HEK293T (cell line): ENCODE measurements around the gene FUBP3.

Experiments used
- CTCF ChIA-PET: fragments of 350-600 bp; formaldehyde crosslinking; extraction: SDS; loops from one replicate; lab custom pipeline; 2021; ENCODE audit warnings: antibody characterized with exemption, inconsistent platforms; lab: Yijun Ruan, JAX
- POLR2A ChIA-PET: fragments of 350-600 bp; formaldehyde crosslinking; extraction: SDS; loops from one replicate; lab custom pipeline; 2020; ENCODE audit warnings: antibody characterized with exemption, inconsistent platforms; lab: Yijun Ruan, JAX
- DNase-seq: peaks from one replicate; pipeline ENCODE4 v3.0.0; 2012; ENCODE audit warnings: mixed read lengths; ENCODE audit errors: extremely low spot score
- ARNT ChIP-seq: fragments of 450-650 bp; IDR thresholded peaks from 2 replicates; pipeline ENCODE4 v1.6.1; 2017; ENCODE audit warnings: mild to moderate bottlenecking
- BHLHE40 ChIP-seq: fragments of 450-650 bp; IDR thresholded peaks from 2 replicates; pipeline ENCODE4 v1.6.1; 2016; ENCODE audit warnings: mild to moderate bottlenecking, moderate library complexity, borderline replicate concordance
- CTBP1 ChIP-seq: fragments of 450-650 bp; IDR thresholded peaks from 2 replicates; pipeline ENCODE4 v1.6.1; 2016; ENCODE audit warnings: borderline replicate concordance
- ELF4 ChIP-seq: fragments of 450-650 bp; IDR thresholded peaks from 2 replicates; pipeline ENCODE4 v1.6.1; 2017; ENCODE audit warnings: antibody characterized with exemption
- FOXA1 ChIP-seq: fragments of 450-650 bp; IDR thresholded peaks from 2 replicates; pipeline ENCODE4 v1.6.1; 2016; ENCODE audit warnings: mild to moderate bottlenecking
- FOXK2 ChIP-seq: fragments of 450-650 bp; IDR thresholded peaks from 2 replicates; pipeline ENCODE4 v1.6.1; 2016; ENCODE audit warnings: mild to moderate bottlenecking
- FOXM1 ChIP-seq: fragments of 450-650 bp; IDR thresholded peaks from 2 replicates; pipeline ENCODE4 v1.6.1; 2017; ENCODE audit warnings: mild to moderate bottlenecking, borderline replicate concordance
- HDGF ChIP-seq: fragments of 450-650 bp; IDR thresholded peaks from 2 replicates; pipeline ENCODE4 v1.6.1; 2017; ENCODE audit warnings: antibody characterized with exemption, borderline replicate concordance
- L3MBTL2 ChIP-seq: fragments of 450-650 bp; conservative IDR thresholded peaks from 2 replicates; pipeline ENCODE4 v1.6.1; 2016; ENCODE audit warnings: mild to moderate bottlenecking
- LEF1 ChIP-seq: fragments of 450-650 bp; IDR thresholded peaks from 2 replicates; pipeline ENCODE4 v1.6.1; 2017; ENCODE audit warnings: mild to moderate bottlenecking, borderline replicate concordance
- NFRKB ChIP-seq: fragments of 450-650 bp; IDR thresholded peaks from 2 replicates; pipeline ENCODE4 v1.6.1; 2016; ENCODE audit warnings: mild to moderate bottlenecking, moderate library complexity
- SP1 ChIP-seq: fragments of 450-650 bp; IDR thresholded peaks from 2 replicates; pipeline ENCODE4 v1.6.1; 2017
- SUZ12 ChIP-seq: fragments of 450-650 bp; IDR thresholded peaks from 2 replicates; pipeline ENCODE4 v1.6.1; 2016; ENCODE audit warnings: mild to moderate bottlenecking
- TARDBP ChIP-seq: fragments of 450-650 bp; IDR thresholded peaks from 2 replicates; pipeline ENCODE4 v1.6.1; 2016
- ZNF384 ChIP-seq: fragments of 450-650 bp; IDR thresholded peaks from 2 replicates; pipeline ENCODE4 v1.6.1; 2016
- TF ChIP-seq, protein P1 (sequence below): fragments of 450-650 bp; IDR thresholded peaks from 2 replicates; pipeline ENCODE4 v1.6.1; 2016

FUBP3 gene

DNA sequence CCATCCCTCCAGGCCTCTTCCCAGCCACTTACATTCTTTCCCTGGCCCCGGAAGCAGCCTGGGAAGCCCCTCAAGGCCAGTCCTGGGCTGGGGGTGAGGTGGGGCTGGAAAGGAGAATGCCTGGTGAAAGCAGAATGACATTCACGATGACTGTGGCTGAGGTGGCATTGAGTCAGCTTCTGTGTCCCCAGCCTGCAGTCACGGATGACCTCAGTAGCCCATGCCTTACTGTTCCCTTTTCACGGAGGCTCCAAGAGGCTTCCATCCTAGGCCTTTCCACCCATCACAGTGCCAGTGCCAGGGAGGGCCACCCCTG is 87.7 kb downstream of the FUBP3 start:
- TF ChIP-seq HDGF (no peak), SP1 (no peak), NFRKB (no peak), FOXK2 (no peak), LEF1 (no peak)
- TF ChIP-seq, protein P1, sequence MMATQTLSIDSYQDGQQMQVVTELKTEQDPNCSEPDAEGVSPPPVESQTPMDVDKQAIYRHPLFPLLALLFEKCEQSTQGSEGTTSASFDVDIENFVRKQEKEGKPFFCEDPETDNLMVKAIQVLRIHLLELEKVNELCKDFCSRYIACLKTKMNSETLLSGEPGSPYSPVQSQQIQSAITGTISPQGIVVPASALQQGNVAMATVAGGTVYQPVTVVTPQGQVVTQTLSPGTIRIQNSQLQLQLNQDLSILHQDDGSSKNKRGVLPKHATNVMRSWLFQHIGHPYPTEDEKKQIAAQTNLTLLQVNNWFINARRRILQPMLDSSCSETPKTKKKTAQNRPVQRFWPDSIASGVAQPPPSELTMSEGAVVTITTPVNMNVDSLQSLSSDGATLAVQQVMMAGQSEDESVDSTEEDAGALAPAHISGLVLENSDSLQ: no peak
- POLR2A ChIA-PET: no interaction called here
- CTCF ChIA-PET: interaction anchor here (0.9 kb wide), 1 partner anchor 16 kb away, joined by 3 read pairs; no protein-coding TSS in a partner anchor
- no peak for DNase-seq

DNA sequence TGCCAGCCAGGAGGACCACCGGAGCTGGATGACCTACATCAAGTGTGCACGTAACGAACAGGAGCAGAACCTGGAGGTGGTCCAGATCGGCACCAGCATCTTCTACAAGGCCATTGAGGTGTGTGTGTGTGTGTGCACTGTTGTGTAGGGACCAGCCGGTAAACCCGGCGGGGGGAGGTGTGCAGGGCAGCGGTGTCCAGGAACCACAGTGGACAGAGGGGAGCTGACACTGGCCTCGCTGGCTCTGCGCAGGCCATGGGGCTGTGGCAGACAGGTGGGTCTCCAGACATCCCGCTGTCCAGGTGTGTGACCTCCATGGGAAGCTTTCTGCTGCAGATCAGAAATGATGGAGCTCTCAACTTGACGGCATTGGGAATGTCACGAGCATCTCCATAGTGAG is 88.8 kb downstream of the FUBP3 start:
- ChIA-PET CTCF (interaction anchor here (0.5 kb wide), 1 partner anchor 15 kb away, joined by 4 read pairs; no protein-coding TSS in a partner anchor), POLR2A (no interaction called here)
- TF ChIP-seq ELF4: no peak
- no peak for TF ChIP-seq ZNF384
- TF ChIP-seq ARNT: no peak
- no peak for TF ChIP-seq LEF1
- no peak for TF ChIP-seq HDGF
- TF ChIP-seq L3MBTL2: no peak
- no peak for DNase-seq

DNA sequence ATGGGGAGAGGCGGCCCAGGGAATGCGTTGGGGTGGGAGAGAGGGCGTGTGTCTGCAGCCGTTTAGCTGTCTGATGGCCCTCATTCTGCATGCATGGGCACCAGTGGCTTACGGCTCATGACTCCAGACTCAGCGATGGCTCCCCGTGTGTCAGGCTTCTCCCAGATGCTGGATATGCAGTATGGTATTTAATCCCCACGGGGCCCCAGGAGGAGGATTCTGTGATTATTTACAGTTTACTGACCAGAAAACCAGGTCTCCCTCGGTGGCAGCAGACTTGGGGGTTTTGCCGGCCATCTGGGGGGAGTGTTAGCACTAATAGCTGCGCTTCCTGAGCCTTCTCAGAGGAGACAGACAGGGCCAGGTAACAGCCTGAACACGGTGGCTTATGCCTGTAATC is 89.3 kb downstream of the FUBP3 start:
- DNase-seq: no peak
- ChIA-PET POLR2A (no interaction called here), CTCF (interaction anchor here (0.5 kb wide), 1 partner anchor 14 kb away, joined by 4 read pairs; no protein-coding TSS in a partner anchor)
- no peak for TF ChIP-seq FOXK2
- TF ChIP-seq LEF1: no peak
- no peak for TF ChIP-seq HDGF
- no peak for TF ChIP-seq L3MBTL2
- no peak for TF ChIP-seq ARNT

DNA sequence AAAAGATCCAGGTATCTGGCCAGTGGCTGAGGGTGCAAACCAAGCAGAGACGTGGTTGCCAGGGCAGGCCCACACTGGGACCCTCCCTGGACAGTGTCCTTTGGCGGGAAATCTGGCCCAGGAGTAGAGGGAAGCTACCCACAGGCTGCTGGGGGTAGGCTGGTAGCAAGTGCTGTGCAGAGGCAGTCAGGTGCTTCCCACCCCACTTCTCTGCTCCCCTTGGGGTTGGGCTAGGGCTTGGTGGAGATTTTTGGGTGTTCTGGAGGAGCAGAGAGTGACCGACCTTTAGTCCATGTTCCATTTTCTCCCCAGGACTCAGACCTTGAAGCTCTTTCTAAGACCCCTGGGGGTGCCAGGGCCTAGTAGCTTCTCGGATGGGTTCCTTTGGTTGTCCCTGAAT is 90.6 kb downstream of the FUBP3 start:
- no peak for TF ChIP-seq FOXK2
- CTCF ChIA-PET: no interaction called here
- no peak for DNase-seq
- POLR2A ChIA-PET: no interaction called here

DNA sequence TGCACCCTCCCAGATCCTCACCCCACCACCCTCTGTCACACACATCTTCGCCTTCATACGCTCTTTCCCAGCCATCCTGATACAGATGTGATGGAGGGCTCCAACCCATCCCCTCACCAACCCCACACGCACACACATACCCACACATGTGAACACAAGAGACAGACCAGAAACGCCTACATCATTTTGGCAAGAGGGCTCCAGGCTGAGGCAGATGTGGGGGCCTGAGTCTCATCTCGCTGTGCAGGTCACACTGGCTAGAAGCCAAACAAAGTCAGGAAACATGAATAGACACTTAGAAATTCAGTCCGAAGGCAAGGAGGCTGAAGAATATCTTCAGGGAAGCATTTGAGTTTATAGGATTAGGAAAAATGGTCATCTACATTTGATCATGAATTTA is 91.3 kb downstream of the FUBP3 start:
- ChIA-PET POLR2A (no interaction called here), CTCF (no interaction called here)
- no peak for DNase-seq
- TF ChIP-seq NFRKB (no peak), FOXM1 (no peak), SP1 (no peak), LEF1 (no peak)

DNA sequence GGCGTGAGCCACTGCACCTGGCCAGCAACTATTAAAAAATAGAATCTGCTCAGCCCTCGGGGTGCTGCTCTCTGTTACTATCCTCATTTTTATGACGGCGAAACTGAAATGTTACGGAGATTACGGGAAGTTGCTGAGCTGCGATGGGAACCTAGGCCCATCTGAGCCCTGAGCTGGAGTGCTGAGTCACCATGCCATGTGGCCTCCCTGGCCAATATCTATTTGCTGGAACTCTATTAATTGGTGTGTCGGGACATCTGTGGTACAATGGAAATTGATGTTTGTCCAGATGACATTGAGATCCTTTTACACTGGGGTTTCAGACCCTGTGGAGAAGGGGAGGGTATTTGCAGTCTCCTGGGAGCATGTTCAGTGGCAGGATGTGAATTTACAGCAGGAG is 93.1 kb downstream of the FUBP3 start:
- ChIA-PET CTCF (interaction anchor here (1.2 kb wide), 1 partner anchor 10 kb away, joined by 14 read pairs; no protein-coding TSS in a partner anchor), POLR2A (no interaction called here)
- no peak for DNase-seq
- TF ChIP-seq ARNT (no peak), TARDBP (no peak), L3MBTL2 (no peak), CTBP1 (no peak), FOXA1 (no peak), BHLHE40 (no peak), NFRKB (no peak), HDGF (no peak), SUZ12 (no peak), FOXK2 (no peak), SP1 (no peak), LEF1 (no peak), ZNF384 (no peak), FOXM1 (no peak), ELF4 (no peak)
- TF ChIP-seq, protein P1: no peak

DNA sequence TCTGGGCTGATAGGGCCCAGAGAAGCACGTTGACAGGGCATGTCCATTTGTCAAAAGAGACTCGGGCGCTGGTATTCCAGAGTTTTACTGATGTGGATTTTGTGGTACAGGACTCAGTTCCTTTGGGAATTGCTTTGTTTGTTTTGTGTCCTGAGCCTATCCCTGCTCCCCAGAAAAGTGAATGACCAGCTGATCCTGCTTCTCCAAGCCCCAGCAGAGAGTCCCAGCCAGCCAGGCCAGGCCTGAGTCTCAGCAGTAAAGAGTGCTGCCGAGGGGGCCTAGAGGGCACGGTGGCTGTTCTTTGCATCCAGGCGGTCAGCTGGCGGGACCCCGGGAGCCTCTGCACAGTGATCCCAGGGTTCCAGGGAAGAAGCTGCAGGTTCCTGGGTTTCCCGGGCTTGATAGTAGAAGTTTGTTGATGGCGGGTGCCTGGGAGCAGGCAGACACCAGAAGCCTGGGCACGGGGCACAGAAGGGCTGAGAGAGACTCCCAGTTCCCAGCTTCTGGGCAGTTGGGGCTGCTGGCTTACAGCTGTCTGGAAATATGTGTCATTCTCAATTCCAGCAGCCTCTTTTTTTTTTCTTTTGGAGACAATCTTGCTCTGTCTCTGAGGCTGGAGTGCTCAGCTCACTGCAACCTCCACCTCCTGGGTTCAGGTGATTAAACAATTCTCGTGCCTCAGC is 93.7 kb downstream of the FUBP3 start:
- POLR2A ChIA-PET: no interaction called here
- no peak for DNase-seq
- CTCF ChIA-PET: interaction anchor here (1.2 kb wide), 1 partner anchor 9 kb away, joined by 14 read pairs; no protein-coding TSS in a partner anchor
- TF ChIP-seq FOXM1 (no peak), NFRKB (no peak), HDGF (no peak), ELF4 (no peak), TARDBP (no peak), L3MBTL2 (no peak), BHLHE40 (no peak), FOXA1 (no peak), FOXK2 (no peak), SUZ12 (no peak), CTBP1 (no peak), ARNT (no peak), ZNF384 (no peak), SP1 (no peak), LEF1 (no peak)
- TF ChIP-seq, protein P1: no peak
